ENCODE measurements around the gene USP46.
A peak's percentile ranks its signal among the peaks of the same experiment; 100 is the strongest.

USP46 gene

DNA sequence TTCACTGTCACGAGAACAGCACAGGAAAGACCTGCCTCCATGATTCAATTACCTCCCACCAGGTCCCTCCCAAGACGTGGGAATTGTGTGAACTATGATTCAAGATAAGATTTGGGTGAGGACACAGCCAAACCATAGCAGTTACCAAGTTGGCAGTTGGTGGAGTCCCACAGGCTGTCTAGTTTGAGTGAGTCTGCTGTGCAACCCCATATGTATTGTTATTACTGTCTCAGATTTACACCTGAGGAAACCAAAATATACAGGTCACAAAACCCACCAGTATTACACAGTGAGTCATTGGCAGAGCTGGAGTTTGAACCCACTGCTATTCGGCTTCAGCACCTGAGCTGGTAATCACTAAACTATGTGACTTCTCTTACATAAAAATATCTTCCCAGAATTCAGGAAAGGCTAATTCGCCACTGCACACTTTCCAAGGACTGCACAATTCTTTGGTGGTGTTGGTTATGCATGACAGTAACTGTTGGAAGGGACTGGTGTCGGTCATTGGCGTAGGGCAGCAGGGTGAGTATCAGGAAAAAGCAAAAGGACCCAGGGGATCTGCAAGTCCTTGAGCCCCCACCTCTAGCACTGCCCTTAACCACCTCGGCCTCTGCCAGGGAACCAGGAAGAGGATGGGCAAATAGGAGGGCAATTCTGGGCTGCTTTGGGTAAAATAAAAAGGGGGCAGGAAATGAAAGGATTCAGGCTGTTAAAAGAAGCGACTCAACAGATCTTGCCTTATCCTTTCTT lies 110.1 kb downstream of the USP46 start:
- no peak overlapping the region for H2BK120ac ChIP-seq (ENCODE audit: insufficient read depth, low read length, poor library complexity)
- WGBS (ENCODE audit: extremely low coverage, insufficient coverage, insufficient read length), result no CpG with 5 or more reads among the region's 8 CpGs
- no peak overlapping the region for H3K18ac ChIP-seq (ENCODE audit: low read length)
- H3K36me3 ChIP-seq (ENCODE audit: control insufficient read depth in 1 of 2, insufficient read depth in 2 of 2, low read length in 2 of 2), result no peaks in the 10 kb centered on the region
- no peak overlapping the region for H2BK12ac ChIP-seq (ENCODE audit: low read length)
- no peak overlapping the region for H2AFZ ChIP-seq (ENCODE audit: insufficient read depth, low read length, poor library complexity)
- no peak overlapping the region for H3K4ac ChIP-seq (ENCODE audit: low read depth, low read length)
- H3K27ac ChIP-seq (ENCODE audit: low read depth, low read length), result no peak overlapping the region
- H3K9ac ChIP-seq (ENCODE audit: low read length), result no peak overlapping the region
- H3K79me1 ChIP-seq (ENCODE audit: low read length), result no peaks in the 10 kb centered on the region
- no peaks in the 10 kb centered on the region for H3K4me1 ChIP-seq (ENCODE audit: control insufficient read depth in 1 of 2, insufficient read depth in 2 of 2, low read length in 2 of 2)
- no peak overlapping the region for H3K4me3 ChIP-seq (ENCODE audit: low read depth, low read length)
- no peaks in the 10 kb centered on the region for H3K79me2 ChIP-seq (ENCODE audit: control insufficient read depth, insufficient read depth, low read length, poor library complexity)
- H3K9me3 ChIP-seq (ENCODE audit: insufficient read depth, low read depth, low read length), result no peaks in the 10 kb centered on the region
- H4K91ac ChIP-seq (ENCODE audit: low read depth, low read length), result no peak overlapping the region
- no peak overlapping the region for H4K12ac ChIP-seq (ENCODE audit: low read depth, low read length)
- DNase-seq, result no peak
- no peak overlapping the region for H3K23ac ChIP-seq (ENCODE audit: low read length)
- H4K8ac ChIP-seq (ENCODE audit: low read depth, low read length), result no peak overlapping the region
- no peak overlapping the region for H3K14ac ChIP-seq (ENCODE audit: low read length)
- H3K4me2 ChIP-seq (ENCODE audit: low read length), result no peak overlapping the region
- H3K27me3 ChIP-seq (ENCODE audit: insufficient read depth, low read length), result no peaks in the 10 kb centered on the region
- H2BK5ac ChIP-seq (ENCODE audit: low read depth, low read length, poor library complexity), result no peak overlapping the region
- no peak overlapping the region for H2AK5ac ChIP-seq (ENCODE audit: low read length)

DNA sequence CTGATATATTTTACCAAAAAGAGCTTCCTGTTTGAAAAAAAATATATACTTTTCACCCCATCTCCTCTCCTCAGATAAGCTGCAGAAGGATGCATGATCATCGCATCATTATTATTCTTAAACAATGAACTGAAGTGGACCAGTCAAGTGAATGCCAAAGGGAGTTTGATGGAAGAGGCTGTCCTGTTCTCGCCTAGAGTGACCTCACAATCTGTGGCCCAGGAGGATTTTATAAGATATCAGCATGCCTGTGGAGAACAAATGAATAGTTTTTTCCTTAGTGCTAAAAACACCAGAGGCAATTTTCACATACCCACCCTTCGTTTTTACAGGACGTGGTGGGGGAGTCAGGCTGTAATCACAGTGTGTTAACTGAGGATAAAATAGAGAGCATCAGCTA lies 112.7 kb downstream of the USP46 start:
- H3K79me2 ChIP-seq (ENCODE audit: control insufficient read depth, insufficient read depth, low read length, poor library complexity), result no peaks in the 10 kb centered on the region
- H2AFZ ChIP-seq (ENCODE audit: insufficient read depth, low read length, poor library complexity), result no peak overlapping the region
- H2AK5ac ChIP-seq (ENCODE audit: low read length), result no peak overlapping the region
- H3K36me3 ChIP-seq (ENCODE audit: control insufficient read depth in 1 of 2, insufficient read depth in 2 of 2, low read length in 2 of 2), result no peaks in the 10 kb centered on the region
- H3K14ac ChIP-seq (ENCODE audit: low read length), result no peak overlapping the region
- no peak overlapping the region for H4K8ac ChIP-seq (ENCODE audit: low read depth, low read length)
- no peak overlapping the region for H3K27ac ChIP-seq (ENCODE audit: low read depth, low read length)
- no peaks in the 10 kb centered on the region for H3K9me3 ChIP-seq (ENCODE audit: insufficient read depth, low read depth, low read length)
- H4K12ac ChIP-seq (ENCODE audit: low read depth, low read length), result no peak overlapping the region
- no CpG with 5 or more reads among the region's 4 CpGs for WGBS (ENCODE audit: extremely low coverage, insufficient coverage, insufficient read length)
- no peak overlapping the region for H2BK5ac ChIP-seq (ENCODE audit: low read depth, low read length, poor library complexity)
- no peaks in the 10 kb centered on the region for H3K27me3 ChIP-seq (ENCODE audit: insufficient read depth, low read length)
- H3K4ac ChIP-seq (ENCODE audit: low read depth, low read length), result no peak overlapping the region
- no peak overlapping the region for H3K4me2 ChIP-seq (ENCODE audit: low read length)
- H3K79me1 ChIP-seq (ENCODE audit: low read length), result no peaks in the 10 kb centered on the region
- no peak overlapping the region for H2BK120ac ChIP-seq (ENCODE audit: insufficient read depth, low read length, poor library complexity)
- DNase-seq, result no peak
- H3K18ac ChIP-seq (ENCODE audit: low read length), result no peak overlapping the region
- no peak overlapping the region for H3K9ac ChIP-seq (ENCODE audit: low read length)
- no peak overlapping the region for H4K91ac ChIP-seq (ENCODE audit: low read depth, low read length)
- no peak overlapping the region for H3K4me3 ChIP-seq (ENCODE audit: low read depth, low read length)
- H3K4me1 ChIP-seq (ENCODE audit: control insufficient read depth in 1 of 2, insufficient read depth in 2 of 2, low read length in 2 of 2), result no peaks in the 10 kb centered on the region
- no peak overlapping the region for H3K23ac ChIP-seq (ENCODE audit: low read length)
- no peak overlapping the region for H2BK12ac ChIP-seq (ENCODE audit: low read length)

DNA sequence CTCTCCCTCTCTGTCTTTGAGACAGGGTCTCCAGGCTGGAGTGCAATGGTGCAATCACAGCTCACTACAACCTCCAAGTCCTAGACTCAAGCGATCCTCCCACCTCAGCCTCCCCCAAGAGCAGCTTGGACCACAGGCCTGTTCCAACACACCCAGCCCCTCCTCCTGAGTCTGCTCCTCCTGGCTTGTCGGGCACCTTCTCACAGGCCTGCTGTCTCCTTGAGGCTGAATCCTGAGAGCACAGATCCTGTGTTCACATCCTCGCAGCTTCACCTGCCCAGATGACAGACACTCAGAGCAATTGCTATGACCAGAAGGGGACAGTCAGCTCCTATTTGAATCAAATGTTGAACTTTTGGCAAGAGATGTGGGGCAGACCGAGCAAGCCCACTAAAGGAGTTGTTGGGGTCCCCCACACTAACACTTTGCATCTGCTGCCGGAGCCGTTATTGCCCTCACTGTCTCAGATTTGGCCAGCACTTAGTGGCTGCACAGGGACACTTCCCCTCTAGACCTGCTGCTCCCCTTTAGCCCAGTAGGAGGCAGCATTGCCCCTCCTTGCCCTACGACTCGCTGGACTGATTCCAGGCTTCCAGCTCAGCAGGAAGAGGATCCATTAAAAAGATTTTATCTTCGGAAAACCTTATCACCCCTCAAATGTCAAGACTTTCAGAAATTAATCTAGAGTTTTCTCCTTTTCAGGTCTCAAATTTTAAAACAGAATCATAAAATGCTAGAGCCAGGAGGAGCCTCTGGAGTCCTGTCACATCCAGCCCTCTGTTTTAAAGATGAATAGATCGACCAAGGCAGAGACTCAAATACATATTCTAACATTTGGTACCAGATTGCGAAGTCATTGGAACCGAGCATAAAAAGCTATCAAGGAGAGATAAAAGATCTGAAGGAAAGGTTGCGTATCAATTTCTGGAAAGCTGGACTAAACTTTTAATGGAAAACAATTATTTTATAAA lies 113.7 kb downstream of the USP46 start:
- Histone ChIP-seq H2BK5ac (ENCODE audit: low read depth, low read length, poor library complexity) (no peak overlapping the region), H2BK12ac (ENCODE audit: low read length) (no peak overlapping the region), H3K9ac (ENCODE audit: low read length) (no peak overlapping the region), H2AK5ac (ENCODE audit: low read length) (no peak overlapping the region), H3K14ac (ENCODE audit: low read length) (no peak overlapping the region), H3K4me3 (ENCODE audit: low read depth, low read length) (no peak overlapping the region), H3K27ac (ENCODE audit: low read depth, low read length) (no peak overlapping the region), H3K18ac (ENCODE audit: low read length) (no peak overlapping the region), H3K79me1 (ENCODE audit: low read length) (no peaks in the 10 kb centered on the region), H3K4me2 (ENCODE audit: low read length) (no peak overlapping the region), H4K91ac (ENCODE audit: low read depth, low read length) (no peak overlapping the region), H3K79me2 (ENCODE audit: control insufficient read depth, insufficient read depth, low read length, poor library complexity) (no peaks in the 10 kb centered on the region), H3K9me3 (ENCODE audit: insufficient read depth, low read depth, low read length) (no peaks in the 10 kb centered on the region), H2BK120ac (ENCODE audit: insufficient read depth, low read length, poor library complexity) (no peak overlapping the region), H3K4me1 (ENCODE audit: control insufficient read depth in 1 of 2, insufficient read depth in 2 of 2, low read length in 2 of 2) (no peaks in the 10 kb centered on the region), H2AFZ (ENCODE audit: insufficient read depth, low read length, poor library complexity) (no peak overlapping the region), H3K23ac (ENCODE audit: low read length) (no peak overlapping the region), H4K12ac (ENCODE audit: low read depth, low read length) (no peak overlapping the region), H3K27me3 (ENCODE audit: insufficient read depth, low read length) (no peaks in the 10 kb centered on the region), H3K4ac (ENCODE audit: low read depth, low read length) (no peak overlapping the region), H3K36me3 (ENCODE audit: control insufficient read depth in 1 of 2, insufficient read depth in 2 of 2, low read length in 2 of 2) (no peaks in the 10 kb centered on the region), H4K8ac (ENCODE audit: low read depth, low read length) (no peak overlapping the region)
- peak; percentile 46 to 80 for DNase-seq
- WGBS (ENCODE audit: extremely low coverage, insufficient coverage, insufficient read length), result no CpG with 5 or more reads among the region's 13 CpGs
